ENCODE data around the gene NOS1AP.

- TF ChIP-seq, protein P1, sequence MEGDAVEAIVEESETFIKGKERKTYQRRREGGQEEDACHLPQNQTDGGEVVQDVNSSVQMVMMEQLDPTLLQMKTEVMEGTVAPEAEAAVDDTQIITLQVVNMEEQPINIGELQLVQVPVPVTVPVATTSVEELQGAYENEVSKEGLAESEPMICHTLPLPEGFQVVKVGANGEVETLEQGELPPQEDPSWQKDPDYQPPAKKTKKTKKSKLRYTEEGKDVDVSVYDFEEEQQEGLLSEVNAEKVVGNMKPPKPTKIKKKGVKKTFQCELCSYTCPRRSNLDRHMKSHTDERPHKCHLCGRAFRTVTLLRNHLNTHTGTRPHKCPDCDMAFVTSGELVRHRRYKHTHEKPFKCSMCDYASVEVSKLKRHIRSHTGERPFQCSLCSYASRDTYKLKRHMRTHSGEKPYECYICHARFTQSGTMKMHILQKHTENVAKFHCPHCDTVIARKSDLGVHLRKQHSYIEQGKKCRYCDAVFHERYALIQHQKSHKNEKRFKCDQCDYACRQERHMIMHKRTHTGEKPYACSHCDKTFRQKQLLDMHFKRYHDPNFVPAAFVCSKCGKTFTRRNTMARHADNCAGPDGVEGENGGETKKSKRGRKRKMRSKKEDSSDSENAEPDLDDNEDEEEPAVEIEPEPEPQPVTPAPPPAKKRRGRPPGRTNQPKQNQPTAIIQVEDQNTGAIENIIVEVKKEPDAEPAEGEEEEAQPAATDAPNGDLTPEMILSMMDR (conservative IDR thresholded peaks at IDR 0.05) = no peak
- TF ChIP-seq ZFX (IDR thresholded peaks at IDR 0.05) = no peak
Measured at GRCh38 chr1:162259894-162260455, 190.5 kb downstream of the NOS1AP start.

Data from C4-2B (cell line).